ENCODE results near the gene TMEM30A. TPM values are rescaled to one million over a fixed set of nuclear protein-coding genes. Genes with fewer than 3 reads are reported as not detected.

TMEM30A gene
- total RNA-seq = 102 TPM

DNA sequence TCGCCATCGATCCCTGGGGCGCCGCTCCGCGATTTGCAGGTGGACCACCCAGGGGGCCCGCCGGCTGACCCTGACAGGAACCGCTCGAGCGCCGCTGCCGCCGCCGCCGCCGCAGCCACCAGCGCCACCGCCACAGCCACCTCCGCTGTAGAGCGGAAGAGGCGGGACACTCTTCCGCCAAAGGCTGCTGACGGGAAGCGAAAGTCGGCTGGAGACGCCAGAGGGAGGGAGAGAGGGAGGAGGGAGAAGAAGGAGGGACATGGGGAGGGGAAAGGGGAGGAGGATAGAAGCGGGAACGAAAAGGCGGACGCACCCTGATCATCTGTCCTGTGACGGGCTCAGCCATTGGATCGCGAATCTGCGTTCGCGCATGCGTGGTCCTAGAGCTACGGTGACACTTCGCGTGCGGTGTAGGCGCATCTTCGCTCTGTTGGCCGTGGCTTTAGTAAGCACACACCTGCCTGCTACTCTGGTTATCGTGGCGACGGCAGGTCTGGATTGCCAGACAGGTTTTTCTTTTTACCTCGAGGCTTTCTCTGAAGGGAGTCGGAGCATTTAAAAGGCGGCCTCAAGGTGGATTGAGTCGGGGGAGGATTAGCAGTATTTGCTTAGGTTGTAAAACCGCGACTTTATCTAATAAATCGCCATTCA lies at the start of gene TMEM30A:
TSS of gene TMEM30A (minus strand) at position 161 of the 651 bp plus-strand sequence. CDS start at position 7, 154 bp downstream.
- DNase-seq (ENCODE audit: low spot score) = peak; percentile 98

DNA sequence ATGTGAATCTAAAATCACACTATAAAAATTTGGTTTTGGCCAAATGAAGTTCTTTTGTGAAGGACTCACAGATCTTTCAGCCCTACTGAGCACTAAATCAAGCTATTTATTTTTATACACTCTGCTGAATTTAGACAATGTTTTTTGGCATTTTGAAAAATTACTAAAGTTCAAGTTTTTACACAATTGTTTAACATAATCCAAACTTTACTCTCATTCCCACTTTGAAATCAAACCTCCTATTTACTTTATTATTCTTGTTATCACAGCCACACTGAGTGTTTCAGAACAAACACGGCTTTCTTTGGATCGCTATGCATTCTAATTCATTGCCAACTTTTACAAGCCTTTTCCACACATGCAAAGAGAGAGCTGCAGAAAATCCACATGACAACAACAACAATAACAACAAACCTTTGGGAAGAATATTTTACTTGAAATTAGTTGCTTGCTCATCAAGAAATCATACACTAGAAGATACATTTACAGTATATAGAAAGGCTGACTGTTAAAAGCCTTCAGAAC lies 49.1 kb upstream of the TMEM30A start:
- no peak for DNase-seq (ENCODE audit: low spot score)

DNA sequence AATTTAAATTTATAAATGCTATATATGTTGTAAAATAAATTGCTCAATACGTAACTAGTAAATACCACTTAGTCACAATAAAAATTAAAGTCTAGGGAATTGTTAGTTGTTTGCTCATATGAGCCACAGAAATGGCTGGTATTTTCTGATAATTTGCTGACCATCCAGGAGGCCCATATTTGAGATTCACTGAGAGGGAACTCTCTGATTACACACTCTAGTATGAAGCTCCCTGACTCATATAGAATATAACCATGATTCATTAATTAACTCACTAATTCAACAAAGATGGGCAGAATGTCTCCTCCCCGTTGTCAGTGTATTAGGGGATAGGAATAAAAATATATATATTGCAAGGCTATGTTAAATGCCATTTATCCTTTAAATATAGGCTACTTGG lies 46.6 kb upstream of the TMEM30A start:
- no peak for DNase-seq (ENCODE audit: low spot score)

DNA sequence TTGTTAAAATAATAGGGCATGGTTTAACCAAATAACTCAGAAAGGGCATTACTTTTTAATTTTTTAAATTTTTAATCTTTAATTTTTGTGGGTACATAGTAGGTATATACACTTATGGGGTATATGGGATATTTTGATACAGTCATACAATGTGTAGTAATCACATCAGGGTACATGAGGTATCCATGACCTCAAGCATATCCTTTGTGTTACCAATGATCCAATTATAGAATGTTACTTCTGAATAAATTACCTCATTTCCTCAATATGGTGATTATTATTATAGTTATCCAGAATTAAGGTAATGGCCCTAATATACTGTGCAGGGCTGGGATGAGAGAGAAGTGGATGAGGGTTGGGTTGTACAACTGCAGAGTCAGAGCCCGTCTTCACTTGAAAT lies 45.1 kb upstream of the TMEM30A start:
- DNase-seq (ENCODE audit: low spot score) = no peak

DNA sequence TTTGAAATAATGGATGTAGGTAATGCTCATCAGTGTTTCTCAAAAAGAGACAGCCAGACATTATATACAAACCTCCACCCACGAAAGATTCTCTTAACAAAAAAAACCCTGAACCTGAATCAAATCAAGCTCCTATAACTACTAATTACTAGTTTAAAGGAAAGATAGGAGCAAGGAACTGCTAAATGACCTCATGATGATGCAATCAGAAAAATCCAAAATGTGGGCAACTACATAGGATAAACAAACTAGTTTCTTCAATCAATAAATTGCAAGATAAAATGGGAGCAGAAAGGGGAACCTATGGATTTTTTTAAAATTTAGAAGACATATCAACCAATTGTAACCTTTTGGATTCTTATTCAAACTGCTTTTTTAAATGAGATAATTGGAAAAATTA lies 43.2 kb upstream of the TMEM30A start:
- DNase-seq (ENCODE audit: low spot score) = no peak

DNA sequence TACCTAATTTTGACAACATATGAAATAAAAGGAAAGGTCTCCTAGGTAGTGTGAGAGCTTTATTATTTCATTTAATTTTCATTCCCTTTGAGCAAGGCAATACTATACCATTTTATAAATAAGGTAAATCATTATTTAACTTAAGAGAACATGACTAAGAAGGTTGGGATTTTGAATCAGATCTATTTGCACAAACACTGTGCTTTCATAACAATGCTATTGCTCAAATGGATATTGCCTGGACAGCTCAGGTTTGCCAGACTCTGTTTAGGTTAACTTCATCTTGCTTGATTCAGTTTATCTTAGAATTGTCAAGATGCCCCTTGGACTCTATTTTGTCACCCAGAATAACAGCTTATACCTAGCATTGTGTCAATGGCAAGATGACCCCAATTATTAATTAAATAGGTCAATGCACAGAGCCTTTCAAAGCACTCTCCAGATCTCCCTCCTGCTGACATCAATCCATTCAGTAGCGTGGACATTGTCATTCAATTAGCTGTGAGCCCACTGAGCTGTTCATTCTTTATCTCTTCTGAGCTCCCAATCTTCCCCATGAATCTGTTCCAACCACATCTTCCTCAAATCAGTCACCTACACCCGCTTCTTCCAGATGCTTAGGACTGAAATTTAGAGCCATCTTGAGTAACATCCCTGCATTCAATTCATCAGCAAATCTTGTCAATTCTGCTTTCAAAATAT lies 42.1 kb upstream of the TMEM30A start:
- no peak for DNase-seq (ENCODE audit: low spot score)

DNA sequence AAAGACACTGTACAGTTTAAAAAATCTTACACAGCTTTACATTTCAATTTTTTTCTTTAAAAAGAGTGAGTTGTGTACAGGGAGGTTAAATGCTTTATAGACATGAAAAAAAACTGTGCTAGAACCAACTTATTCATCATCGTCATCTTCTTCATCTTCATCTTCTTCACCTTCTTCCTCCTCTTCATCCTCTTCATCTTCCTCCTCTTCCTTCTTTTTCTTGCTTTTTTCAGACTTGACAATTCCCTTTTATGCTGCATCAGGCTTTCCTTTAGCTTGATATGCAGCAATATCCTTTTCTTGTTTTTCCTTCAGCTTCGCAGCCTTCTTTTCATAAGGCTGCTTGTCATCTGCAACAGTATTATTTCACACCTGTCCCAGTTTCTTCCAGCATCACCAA lies 34.3 kb upstream of the TMEM30A start:
- DNase-seq (ENCODE audit: low spot score) = no peak

DNA sequence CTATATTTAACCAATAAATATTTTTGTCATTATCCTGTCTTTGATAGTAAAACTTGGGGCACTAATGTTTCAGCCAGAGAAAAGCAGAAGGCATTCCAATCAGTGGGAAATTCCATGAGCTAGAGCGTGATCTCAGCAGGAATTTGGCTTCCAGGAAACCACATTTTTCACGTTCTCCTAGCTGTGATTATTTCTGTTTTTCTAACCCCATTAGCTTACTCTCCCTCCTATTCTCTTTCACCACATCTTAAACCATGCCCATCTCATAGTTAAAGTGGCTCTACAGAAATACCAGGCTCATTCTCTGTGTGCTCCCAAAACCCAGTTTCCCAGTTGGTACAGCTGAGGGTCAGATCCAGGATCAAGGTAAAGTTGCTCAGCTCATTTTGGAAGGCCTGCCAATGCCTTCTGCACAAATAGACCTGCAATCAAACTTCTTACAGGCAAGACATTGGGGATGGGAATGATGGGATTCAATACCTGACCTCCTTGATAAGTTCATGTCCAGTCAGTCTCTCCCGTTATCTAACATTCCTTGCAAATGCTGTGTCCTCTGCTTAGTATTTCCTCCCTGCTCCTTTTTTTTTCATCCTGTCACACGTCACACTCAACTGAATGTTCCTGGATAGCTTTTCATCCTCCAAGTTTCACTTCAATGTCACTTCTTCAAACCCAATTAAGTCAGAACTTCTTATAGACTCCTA lies 33.1 kb upstream of the TMEM30A start:
- DNase-seq (ENCODE audit: low spot score) = no peak

DNA sequence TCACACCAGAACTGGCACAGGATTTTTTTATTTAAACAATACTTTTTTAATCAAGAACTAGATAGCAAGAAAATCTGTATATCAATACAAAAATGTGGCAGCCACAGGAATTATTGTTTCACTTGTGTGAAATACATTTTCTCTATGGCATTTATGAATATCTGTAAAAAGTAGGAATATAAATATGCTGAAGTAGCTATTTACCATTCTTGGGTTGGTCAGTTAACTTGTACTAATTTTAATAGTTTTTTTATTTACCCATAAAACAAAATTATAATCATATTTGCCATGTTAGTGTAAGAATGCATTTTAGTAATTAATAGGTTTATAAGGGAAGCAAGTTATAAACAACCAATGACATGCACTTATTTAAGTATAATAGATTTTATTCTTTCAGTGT lies 31.4 kb upstream of the TMEM30A start:
- no peak for DNase-seq (ENCODE audit: low spot score)

DNA sequence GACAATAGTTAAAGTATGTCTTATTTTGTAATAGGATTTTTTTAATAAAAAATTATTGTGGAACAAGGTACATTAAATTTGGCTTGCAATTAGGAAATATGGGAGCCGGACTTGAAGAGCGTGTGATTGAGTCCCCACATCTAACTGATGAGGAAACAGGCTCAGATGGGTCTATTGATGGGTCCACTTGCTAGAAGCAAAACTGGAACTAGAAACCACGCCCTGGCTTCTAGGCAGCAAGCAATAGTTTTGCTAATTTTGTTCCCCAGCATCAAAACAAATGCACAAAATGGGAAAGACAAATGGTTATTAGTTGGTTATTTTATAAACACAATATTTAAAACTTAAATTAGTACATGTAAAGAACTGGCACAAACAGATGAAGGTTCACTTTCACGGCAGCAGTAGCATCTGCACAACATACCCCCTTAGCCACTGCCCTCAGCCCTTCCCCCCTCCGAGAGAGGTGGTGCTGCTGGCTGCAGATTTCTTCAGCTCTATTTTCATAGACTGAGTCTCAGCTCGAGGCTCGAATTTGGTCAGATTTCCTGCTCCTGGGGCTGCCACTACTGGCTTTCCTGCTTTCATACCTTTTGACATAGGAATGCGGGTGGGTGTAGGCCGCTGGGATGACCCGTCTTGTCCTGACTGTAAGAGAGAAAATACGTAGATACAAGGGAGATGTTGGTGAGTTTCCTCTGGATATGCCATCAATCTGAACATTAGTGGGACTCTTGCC lies 23.8 kb upstream of the TMEM30A start:
- DNase-seq (ENCODE audit: low spot score) = no peak

DNA sequence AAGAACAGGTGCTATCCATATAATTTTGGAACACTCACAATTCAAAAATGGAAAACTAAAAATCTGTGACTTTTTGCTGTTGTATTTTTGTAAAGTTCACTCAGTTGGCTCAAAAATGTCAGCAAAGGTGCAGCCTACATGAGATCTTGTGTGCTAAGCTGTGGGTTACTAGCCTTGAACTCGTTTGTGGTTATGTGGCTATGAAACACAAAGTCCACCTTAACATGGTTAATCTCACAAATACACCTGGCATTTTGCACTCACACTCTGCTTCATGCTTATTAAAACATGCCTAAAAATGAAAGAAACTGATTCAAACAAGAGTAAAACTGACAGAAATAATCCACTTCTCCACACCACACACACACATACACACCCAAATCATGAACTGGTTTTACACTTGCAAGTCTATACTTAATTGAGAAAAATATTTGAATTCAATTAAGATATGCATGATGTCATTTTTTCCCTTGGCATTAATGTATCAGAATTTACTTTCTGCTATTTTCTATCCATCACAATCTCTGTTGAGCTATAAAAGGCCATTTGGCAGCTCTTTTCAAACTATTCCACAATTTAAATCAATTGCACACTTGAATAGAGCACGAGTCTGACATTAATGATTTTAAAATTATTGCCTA lies 22.9 kb upstream of the TMEM30A start:
- no peak for DNase-seq (ENCODE audit: low spot score)

DNA sequence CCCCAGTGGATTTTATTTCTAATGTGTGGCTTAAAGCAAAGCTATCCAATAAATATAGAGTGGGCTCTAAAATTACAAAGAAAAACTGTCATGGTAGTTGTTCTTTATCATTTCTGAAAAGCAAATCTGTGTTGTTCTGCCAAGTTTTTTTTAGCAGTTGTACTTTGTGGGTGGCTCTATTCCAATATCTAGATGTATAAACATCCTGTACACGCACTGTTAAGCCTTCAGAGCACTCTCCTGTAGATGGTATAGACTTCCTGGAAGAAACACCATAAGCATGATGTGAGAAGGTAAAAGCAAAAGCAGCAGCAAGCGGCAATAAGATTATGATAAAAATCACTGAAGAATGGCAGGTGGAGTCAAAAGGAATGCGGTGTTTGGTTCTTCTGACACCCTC lies 21.5 kb upstream of the TMEM30A start:
- no peak for DNase-seq (ENCODE audit: low spot score)

DNA sequence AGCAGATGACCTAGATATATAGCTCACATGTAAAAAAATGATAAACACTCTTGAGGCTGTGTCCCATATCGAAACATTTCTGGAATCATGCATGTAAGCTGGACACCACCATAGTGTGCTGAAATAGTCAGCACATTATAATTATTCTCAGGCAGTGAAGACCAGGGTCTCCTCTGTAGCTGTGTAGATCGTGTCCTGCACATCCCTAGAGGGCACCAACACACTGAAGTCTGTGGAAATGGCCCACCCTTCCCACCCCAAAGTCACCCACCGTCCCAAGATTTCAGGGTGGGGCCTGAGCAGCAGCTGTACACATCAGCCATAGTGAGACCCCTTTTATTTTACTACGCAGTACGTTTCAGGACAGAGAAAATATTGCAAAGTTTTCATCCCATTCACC lies 21.0 kb upstream of the TMEM30A start:
- no peak for DNase-seq (ENCODE audit: low spot score)

DNA sequence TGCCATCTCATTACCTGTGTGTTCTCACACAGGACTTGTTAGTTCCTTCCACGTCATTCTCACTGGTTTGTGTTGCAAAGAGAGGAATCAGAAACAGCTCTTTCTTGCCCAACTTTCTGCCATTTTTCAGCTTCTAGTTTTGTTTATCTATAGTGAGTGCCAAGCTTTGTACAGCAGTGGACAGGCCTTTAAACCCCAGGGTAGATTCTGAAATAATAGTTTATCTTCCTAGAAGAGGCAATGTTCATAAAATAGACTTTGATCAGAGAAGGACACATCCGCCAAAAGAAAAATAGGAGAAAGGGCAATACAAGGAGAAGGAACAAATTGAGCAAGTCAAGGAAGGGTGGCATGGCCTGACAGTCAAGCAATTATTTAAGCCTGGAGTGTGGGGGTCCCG lies 17.7 kb upstream of the TMEM30A start:
- no peak for DNase-seq (ENCODE audit: low spot score)

DNA sequence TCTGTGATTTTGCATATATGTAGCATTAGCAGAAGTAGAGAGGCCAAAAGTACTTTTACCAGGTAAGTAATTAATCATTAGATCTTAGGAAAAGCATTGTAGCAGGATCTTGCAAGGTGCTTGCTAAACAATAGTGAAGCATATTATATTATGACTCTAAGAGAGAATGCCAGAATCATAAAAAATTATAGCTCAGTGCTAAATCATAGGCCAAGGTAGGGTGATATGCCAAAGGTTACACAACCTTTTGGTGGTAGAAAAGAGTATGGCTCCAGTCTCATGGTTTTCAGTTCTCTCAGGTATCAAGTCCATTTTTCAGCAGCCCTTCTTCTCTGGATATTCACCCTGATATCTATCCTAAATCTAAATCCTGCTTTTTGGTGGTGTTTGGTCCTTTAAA lies 16.9 kb upstream of the TMEM30A start:
- DNase-seq (ENCODE audit: low spot score) = no peak

DNA sequence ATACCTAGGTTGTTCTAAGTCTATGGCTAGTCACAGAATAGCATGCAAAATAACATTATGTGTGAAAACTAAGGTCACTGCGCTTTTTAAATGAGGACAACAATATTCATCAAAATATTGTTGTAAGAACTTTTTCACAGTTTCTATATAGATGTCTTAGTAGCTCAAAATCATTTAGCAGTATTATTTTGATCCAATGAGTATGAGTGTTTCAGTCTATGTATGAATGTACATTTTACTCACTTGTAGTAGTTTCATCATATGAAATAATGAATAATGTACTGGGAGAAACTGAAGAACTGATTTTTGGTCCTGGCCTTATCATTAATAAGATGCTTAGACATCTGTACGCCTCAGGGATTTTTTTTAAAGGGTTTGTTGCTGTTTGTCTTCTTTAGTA lies 16.5 kb upstream of the TMEM30A start:
- no peak for DNase-seq (ENCODE audit: low spot score)

DNA sequence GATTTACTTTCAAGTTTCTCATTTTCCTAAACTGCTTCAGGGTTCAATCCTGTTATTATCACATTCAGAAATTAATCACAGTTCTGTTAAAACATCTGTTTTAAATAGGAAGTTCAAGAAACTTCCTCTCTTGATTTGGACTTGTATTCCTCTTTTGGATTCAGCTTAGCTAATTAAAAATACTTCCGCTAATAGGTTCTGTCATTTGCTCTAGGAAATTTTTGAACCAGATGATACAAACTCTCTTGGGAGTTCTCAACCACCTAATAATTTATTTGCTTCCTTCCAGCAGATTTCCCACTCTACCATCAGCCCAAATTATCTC lies 15.9 kb upstream of the TMEM30A start:
- no peak for DNase-seq (ENCODE audit: low spot score)

DNA sequence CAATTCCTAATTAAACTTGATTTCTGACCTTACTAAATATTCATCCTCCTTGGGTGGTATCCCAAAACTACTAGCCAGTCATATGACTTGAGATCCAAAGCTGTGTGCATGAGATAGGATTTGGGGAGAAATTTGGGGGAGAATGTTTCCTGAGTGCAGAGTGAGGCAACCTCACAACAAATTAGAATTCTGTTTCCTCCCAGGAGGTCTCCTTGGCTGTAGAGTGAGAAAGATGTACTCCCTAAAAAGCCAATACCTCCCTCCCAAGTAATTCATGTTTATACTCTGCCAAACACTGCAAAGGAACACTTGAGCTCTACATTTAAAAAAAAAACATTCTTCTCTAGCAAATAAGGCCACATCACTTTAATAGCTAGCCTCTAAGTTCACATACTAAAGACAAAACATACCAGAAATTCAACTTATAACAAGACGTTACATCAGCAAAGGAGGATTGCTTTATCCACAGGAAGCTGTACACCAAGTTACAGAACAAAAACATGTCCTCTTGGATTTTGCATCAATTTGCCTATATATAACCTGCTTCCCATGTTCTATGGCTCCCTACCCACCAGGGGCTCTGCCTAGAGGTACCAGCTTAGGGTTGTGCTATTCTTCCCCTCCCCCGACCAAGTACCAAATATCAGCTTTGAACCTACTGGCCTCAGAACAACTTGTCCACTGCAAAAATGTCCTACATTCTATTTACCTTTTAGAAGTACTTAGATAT lies 15.4 kb upstream of the TMEM30A start:
- DNase-seq (ENCODE audit: low spot score) = no peak

DNA sequence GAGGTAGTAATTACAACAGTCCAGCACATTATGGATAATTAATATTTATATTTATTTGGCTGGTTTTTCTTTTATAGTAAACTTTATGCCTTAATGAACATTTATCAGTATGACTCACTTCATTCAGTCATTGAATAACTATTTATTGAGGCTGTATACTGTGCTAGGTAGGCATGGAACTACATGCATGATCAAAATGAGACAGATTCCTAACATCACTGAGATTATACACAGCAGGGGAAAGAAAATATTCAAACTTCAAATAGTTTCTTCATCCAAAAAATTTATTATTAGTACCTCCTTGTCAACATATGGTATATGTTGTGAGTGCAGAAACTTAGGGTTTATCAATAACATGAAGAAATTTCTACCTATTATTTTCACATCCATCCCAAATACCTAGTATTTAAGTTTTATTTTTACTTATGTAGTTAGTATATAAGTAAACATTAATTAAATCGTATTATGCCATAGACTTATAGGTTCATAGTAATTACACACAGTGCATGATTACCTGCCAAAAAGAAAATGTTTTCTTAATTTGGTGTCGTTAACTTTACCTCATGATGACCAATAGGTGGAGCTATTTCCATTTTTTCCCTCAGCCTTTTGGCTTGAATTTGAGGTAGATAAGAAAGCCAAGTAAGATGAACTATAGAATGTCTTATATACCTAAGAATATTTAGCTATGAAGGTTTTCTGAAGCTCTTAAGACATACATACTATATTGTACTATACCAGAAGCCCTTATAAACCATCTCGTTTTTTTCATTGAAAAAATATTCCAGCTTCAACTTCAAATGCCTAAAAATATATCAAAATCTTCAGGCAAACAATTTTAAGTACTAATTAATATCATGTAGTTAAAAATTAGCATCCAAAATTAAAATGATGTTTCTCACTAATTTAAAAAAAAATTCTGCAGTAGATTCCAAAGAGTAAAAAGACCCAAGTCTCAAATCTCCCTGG lies 12.5 kb upstream of the TMEM30A start:
- DNase-seq (ENCODE audit: low spot score) = no peak

DNA sequence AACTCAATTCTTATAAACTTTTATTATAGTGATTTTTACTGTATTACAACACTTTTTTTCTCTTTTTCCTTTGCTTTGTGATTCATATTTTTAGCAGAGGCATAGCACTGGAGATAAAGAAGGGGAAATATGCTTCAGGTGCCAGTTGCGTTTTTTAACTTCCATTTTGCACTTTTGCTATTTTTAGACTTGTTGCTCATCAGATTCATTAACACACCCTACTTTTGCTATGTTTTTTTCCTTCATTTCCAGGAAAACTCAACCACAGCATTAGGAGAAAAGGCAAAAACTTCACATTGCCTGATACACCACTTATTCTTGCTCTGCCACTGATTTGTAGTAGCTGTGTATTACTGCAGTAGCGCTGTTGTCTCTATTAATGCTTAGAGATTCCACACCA lies 8.0 kb upstream of the TMEM30A start:
- no peak for DNase-seq (ENCODE audit: low spot score)
